ENCODE results near the gene ACTRT2.

Gene ACTRT2

GRCh38 chr1:3003039-3003940 is 18.0 kb upstream of the ACTRT2 start:
- no peak for DNase-seq (ENCODE audit: low spot score)

- DNase-seq (ENCODE audit: low spot score), result no peak
These were observed 17.4 kb upstream of the ACTRT2 start for GRCh38 chr1:3003941-3004270.

DNA sequence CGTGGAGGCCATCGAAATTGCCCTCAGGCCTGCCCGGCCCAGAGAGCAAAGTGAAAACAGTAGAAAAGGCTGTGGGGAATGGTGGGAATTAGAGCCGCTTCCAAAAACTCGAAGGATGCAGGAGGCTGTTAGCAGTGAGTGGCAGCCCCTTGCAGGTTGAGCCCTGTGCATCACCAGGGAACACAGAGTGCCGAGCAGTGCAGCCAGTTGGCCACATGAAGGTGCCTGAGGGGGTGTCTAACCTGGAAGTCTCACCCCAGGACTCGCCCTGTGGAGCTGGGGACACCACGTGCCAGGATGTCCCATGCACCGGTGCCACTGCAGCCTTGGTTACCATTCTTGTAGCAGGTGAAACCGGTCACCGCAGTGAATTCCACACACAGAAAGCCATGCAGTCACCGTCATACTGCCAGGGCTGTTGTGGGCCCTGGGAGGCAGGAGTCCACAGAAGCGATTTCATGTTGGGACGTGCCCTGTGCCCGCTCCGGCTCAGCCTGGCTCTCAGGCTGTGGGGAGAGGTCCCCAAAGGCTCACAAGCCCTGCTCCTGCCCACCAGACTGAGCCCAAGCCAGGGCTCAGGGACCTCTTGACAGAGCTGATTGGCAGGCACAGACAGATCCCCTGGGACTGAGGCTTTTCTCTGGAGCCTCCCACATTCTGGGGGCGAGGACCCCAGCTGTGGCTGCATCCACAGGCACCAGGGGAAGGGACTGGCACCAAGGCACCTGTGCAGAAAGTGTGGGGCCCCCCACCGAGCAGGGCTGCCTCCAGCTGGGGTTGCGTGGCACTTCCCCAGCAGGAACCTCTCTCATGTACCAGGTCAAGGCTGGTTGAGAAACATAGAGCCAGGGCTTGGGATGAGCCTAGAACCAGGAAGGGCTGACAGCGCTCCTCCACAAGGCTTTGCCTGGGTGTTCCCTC is 16.7 kb upstream of the ACTRT2 start:
- no peak for DNase-seq (ENCODE audit: low spot score)

GRCh38 chr1:3005771-3006170 is 15.5 kb upstream of the ACTRT2 start:
- no peak for DNase-seq (ENCODE audit: low spot score)

GRCh38 chr1:3007298-3008147 is 13.7 kb upstream of the ACTRT2 start:
- no peak for DNase-seq (ENCODE audit: low spot score)

DNA sequence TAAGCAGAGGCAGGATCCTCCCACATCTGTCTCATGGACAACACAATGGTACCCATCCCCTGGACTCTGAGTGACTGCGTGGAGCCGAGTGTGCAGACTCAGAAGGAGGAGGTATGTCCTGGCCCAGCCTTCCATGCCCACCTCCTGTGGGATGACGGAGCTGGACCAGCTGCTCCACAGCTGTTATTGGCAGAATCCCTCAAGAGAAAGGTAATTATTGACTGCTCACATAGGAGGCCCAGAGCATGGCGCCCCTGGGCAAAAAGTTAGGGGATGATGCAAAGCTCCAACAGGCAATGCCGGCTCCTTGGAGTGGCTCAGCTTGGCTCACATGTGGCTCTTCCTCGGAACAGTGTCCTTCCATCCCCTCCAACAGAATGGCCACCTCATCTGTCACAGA is 12.2 kb upstream of the ACTRT2 start:
- no peak for DNase-seq (ENCODE audit: low spot score)

GRCh38 chr1:3009556-3009955 is 11.7 kb upstream of the ACTRT2 start:
- no peak for DNase-seq (ENCODE audit: low spot score)

DNA sequence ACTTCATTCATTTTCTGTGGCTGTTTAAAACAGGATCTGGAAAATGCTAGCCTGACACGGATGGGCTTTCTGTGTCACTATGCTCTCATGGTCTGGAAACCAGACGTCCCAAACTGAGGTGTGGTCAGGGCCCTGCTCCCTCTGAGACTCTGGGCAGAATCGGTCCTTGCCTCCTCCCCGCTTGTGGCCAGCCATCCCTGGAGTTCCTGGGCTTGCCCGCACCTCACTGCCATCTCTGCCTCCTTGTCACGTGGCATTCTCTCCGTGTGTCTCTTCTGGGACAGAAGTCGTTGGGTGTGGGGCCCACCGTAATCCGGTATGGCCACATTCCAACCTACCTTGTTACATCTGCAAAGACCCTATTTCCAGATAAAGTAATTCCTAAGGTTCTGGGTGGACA is 10.1 kb upstream of the ACTRT2 start:
- DNase-seq (ENCODE audit: low spot score), result no peak

DNA sequence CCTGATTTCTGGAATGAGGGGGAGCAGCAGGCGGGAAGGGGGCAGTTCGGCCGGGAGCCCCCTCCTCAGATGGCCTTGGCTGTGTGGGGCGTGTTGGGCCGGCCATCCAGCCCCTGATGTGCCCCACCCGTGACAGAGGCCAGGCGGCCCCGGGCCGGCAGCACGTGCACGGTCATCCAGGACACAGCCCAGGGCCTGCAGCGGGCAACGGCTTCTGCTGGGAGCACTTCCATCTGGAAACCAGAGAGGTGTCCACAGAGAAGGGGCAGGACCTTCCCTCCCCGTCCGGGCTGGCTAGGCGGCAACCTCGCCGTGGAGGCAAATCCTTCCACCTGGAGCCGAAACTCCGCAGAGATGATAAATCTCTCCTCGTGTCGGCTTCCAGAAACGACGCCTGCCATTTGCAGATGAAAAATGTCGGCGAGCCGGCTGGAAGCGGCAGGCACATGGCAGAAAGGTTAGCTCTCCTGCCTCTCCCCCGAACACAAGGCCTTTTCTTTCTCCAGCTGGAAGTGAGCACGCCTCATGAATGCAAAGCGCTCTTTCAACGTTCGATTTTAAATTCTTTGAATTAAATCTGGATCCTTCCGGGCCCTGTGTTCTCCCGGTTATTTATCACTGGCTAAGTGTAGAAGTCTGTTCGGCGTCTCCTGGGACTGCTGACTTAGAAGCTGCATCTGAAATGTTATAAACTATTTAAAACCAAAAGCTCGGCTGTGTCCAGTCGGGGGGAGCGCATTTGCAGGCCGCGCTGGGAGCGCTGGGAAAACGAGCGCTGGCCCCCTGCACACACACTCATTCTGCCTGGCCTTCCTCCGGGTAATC is 9.4 kb upstream of the ACTRT2 start:
- DNase-seq (ENCODE audit: low spot score), result no peak

DNA sequence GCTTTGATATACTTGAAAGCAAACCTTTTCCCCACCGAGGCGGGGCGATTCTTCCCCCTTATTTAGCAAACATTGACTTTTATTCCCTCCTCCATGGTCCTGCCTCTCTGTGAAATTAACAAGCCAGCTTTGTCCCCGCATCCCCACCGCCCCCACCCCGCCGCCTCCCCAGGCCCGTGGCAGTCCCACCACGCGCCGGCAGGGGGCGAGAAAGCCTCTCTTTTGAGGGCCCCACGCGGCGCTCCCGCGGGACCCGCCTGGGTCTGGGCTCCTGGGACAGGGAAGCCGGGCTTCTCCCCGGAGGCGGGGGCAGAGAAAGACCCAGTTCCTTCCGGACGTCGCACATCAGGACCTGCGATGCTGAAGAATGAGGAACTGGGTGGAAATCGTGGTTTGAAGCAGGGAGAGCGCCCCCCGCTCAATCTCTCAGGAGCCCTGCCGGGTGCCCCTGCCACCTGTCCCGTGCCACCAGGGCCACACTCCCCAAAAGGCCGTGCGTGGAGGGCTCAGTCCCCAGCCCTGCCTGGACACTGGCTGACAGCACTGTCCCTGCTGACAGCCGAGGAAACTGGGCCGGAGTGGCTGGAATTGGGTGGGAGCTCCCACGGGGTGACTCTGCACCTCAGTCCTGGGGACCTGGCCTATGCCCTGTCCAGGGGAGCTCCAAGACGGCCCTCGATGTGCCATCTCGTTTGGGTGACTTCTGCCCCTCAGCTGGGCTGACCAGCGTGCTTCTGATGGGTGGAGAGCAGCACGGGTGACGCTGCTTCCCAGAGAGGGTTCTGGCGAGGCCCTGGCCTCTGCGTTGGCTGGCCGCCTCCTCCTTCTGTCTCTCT is 8.6 kb upstream of the ACTRT2 start:
- no peak for DNase-seq (ENCODE audit: low spot score)

DNA sequence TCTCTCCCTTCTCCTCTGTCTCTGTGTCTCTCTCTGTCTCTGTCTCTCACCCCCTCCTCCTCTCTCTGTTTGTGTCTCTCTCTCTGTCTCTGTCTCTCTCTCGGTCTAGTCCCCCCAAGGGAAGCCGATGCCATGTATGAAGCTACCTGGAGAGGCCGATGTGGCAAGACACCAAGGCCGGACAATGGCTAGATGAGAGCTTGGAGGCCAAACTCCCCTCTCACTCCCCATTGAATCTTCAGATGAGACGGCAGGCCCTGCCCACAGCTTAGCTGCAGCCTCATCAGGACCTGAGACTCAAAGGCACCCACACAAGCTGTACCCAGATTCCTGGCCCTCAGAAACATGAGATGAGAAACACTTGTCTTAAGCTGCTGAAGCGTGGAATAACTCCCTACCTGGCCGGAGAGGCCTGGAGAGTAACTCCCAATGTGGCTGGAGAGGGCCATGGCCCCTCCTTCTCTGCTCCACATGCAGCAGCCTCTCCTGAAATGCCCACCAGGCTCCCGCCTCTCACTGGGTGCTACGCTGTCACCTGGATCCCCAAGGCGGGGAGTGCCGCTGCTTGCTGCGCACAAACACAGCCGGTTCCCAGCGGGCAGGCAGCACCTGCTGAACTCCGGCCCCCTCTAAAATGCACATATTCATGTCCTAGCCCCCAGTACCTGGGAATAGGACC is 7.8 kb upstream of the ACTRT2 start:
- DNase-seq (ENCODE audit: low spot score), result no peak

DNA sequence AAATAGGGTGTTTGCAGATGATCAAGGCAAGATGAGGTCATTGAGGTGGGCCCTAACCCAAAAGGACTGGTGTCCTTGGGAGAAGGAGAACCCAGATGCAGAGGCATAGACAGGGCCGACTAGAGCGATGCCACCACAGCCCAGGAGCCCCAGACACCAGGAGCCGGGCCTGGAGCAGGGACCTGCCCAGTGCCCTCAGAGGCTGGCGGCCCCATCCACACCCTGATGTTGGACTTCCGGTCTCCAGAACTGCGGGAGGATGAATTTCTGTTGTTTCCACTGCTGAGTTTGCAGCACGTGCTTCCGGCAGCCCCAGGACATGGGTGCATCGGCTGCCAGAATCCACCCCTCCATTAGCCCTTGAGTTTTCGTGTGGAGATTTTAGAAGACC is 7.2 kb upstream of the ACTRT2 start:
- no peak for DNase-seq (ENCODE audit: low spot score)

GRCh38 chr1:3014443-3015268 is 6.6 kb upstream of the ACTRT2 start:
- no peak for DNase-seq (ENCODE audit: low spot score)

DNA sequence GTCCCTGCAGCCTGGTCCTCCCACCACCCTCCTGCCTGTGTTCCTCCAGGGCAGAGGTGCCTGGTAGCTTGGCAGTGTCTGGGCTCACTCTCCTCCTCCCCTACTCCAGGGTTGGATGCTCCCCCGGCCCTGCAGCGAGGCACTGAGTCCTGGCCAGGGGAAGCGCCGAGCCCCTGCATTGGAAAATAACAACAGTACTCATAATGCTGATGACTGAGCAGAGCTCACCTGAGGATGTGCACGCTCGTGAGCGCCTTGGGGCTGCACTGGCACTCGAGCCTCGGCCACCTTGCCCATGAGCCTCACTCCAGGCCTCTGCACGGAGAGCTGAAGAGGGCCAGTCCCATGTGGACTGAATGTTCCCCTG is 6.0 kb upstream of the ACTRT2 start:
- no peak for DNase-seq (ENCODE audit: low spot score)

GRCh38 chr1:3015744-3016143 is 5.5 kb upstream of the ACTRT2 start:
- no peak for DNase-seq (ENCODE audit: low spot score)

- no peak for DNase-seq (ENCODE audit: low spot score)
These were observed 4.4 kb upstream of the ACTRT2 start for GRCh38 chr1:3016641-3017439.

GRCh38 chr1:3017440-3018050 is 3.7 kb upstream of the ACTRT2 start:
- no peak for DNase-seq (ENCODE audit: low spot score)

GRCh38 chr1:3018051-3018471 is 3.2 kb upstream of the ACTRT2 start:
- DNase-seq (ENCODE audit: low spot score), result no peak
